NCI-H748 (cell line): ENCODE data around the gene BSN.

Experiments used
- DNase-seq: peaks from one replicate; lab custom pipeline; 2025; ENCODE audit not compliant: unreplicated experiment; lab: John Stamatoyannopoulos, UW

Gene BSN

GRCh38 chr3:49593041-49593440 lies 38.8 kb downstream of the BSN start:
- no peak for DNase-seq

- no peak for DNase-seq
These were observed 46.5 kb downstream of the BSN start for GRCh38 chr3:49600781-49601180.

GRCh38 chr3:49601358-49602048 lies 47.2 kb downstream of the BSN start:
- DNase-seq, result no peak

- DNase-seq, result no peak
These were observed 47.8 kb downstream of the BSN start for GRCh38 chr3:49602049-49602554.

- DNase-seq, result no peak
These were observed 48.7 kb downstream of the BSN start for GRCh38 chr3:49602877-49603411.

- DNase-seq, result peak; percentile 3
These were observed 52.1 kb downstream of the BSN start for GRCh38 chr3:49606427-49606826.

- no peak for DNase-seq
These were observed 52.9 kb downstream of the BSN start for GRCh38 chr3:49607105-49607591.

- DNase-seq, result no peak
These were observed 53.5 kb downstream of the BSN start for GRCh38 chr3:49607796-49608195.

- no peak for DNase-seq
These were observed 55.0 kb downstream of the BSN start for GRCh38 chr3:49609314-49609713.

- no peak for DNase-seq
These were observed 55.5 kb downstream of the BSN start for GRCh38 chr3:49609815-49610214.

- DNase-seq, result no peak
These were observed 56.5 kb downstream of the BSN start for GRCh38 chr3:49610666-49611280.

GRCh38 chr3:49611291-49611690 lies 57.0 kb downstream of the BSN start:
- DNase-seq, result no peak

- DNase-seq, result no peak
These were observed 57.4 kb downstream of the BSN start for GRCh38 chr3:49611719-49612118.

GRCh38 chr3:49614936-49615335 lies 60.7 kb downstream of the BSN start:
- DNase-seq, result no peak

- no peak for DNase-seq
These were observed 61.8 kb downstream of the BSN start for GRCh38 chr3:49616061-49616460.

- DNase-seq, result no peak
These were observed 62.2 kb downstream of the BSN start for GRCh38 chr3:49616491-49616941.

GRCh38 chr3:49617390-49618013 lies 63.2 kb downstream of the BSN start:
- no peak for DNase-seq

GRCh38 chr3:49618412-49618811 lies 64.1 kb downstream of the BSN start:
- DNase-seq, result no peak

- no peak for DNase-seq
These were observed 65.4 kb downstream of the BSN start for GRCh38 chr3:49619649-49620048.

- DNase-seq, result no peak
These were observed 66.5 kb downstream of the BSN start for GRCh38 chr3:49620728-49621127.

GRCh38 chr3:49623071-49623470 lies 68.8 kb downstream of the BSN start:
- no peak for DNase-seq

- no peak for DNase-seq
These were observed 70.8 kb downstream of the BSN start for GRCh38 chr3:49625071-49625470.
